ENCODE data around the gene FGF19. TPM values are rescaled to one million over a fixed set of nuclear protein-coding genes. Genes with fewer than 3 reads are reported as not detected.
"Not testable (repeated sequence)": the region's sequence is repeated elsewhere in the genome, so short reads cannot be mapped to it uniquely, and the experiment has no call there.

Gene FGF19
- total and polyA plus RNA-seq, 2 experiments from 2014 or later, result not detected

DNA sequence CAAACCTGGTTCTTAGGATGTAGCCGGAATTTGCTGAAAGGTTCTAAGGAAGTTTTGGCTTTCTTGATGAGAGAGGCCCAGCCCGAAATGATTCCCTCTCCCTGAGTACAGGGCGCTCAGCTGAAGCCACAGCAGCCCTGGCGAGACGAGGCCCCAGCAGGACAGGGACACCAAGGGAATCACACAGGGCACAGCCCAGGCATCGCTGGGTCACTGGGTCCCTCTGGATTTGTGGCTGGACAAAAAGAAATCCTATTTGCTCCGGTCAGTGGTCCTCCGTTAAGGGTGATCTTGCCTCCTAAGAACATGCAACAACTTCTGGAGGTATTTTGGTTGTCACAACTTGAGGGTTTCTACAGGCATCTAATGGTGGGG, 6.4 kb downstream of the FGF19 start:
- Histone ChIP-seq H3K9ac (no peak overlapping the region), H3K9me3 (ENCODE audit: low read depth) (no peaks in the 10 kb centered on the region), H3K4me3 (no peak overlapping the region), H4K20me1 (ENCODE audit: insufficient read depth) (no peaks in the 10 kb centered on the region), H3K4me2 (ENCODE audit: unreplicated experiment) (no peak overlapping the region), H3K36me3 (ENCODE audit: low read depth) (no peaks in the 10 kb centered on the region), H3K79me2 (ENCODE audit: insufficient read depth) (no peaks in the 10 kb centered on the region), H2AFZ (no peak overlapping the region), H3F3A (ENCODE audit: insufficient read depth) (no peaks in the 10 kb centered on the region), H3K4me1 (ENCODE audit: insufficient read depth) (no peaks in the 10 kb centered on the region), H3K27me3 (replicated peaks; ENCODE audit: insufficient read depth) (peaks cover 62% of the 10 kb centered on the region), H3K9me2 (ENCODE audit: insufficient read depth) (no peaks in the 10 kb centered on the region), H3K27ac (no peak overlapping the region)
- DNase-seq, result no peak
- TF ChIP-seq EZH2 (IDR thresholded peaks at IDR 0.05; ENCODE audit: insufficient read depth, poor library complexity, severe bottlenecking) (no peak), EZH2phosphoT487 (IDR thresholded peaks at IDR 0.05; ENCODE audit: insufficient read depth, low read depth) (no peak)
- in situ Hi-C loops (cut with MboI), result loop anchor here (10.0 kb wide), 1 partner anchor 177 kb away; no protein-coding TSS in a partner anchor
- 62 to 66% methylated on average over 7 to 8 of the region's 8 CpGs for WGBS, 2 experiments (ENCODE audit: low coverage in 1 of 2, low lambda C conversion rate in 2 of 2, missing lambda C conversion rate in 2 of 2)

DNA sequence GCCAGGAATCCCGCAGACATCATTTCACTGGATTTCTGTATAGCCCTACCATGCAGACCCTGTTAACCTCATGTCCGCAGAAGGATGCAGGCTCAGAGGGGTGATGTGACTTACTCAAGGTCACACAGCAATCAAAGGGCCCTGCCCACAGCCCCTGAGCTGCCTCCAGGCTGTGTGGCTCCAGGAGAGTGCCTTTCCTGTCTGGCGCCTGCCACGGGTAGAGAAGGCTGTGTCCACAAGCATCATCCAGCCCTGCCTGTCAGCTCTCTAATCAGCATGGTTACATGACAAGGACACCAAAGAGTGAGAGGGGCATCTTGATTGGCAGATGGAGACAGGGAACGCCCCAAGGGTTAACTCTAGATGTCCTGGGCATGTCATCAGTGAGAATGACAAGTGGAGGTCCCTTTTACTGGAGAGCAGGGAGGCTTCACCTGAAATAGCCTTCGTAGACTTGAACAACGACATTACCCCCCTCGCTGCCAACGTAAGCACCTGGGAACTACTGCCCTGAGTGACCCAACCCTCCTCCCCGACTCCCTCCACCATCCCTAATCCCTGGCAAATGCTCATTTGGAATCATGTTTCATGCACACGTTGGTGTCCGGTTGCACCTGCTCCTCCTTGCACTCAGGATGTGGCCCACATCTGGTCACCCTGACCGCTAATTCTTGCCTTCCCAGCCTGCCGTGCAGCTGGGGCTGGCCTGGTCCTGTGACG, 6.9 kb downstream of the FGF19 start:
- H3K9me2 ChIP-seq (ENCODE audit: insufficient read depth), result no peaks in the 10 kb centered on the region
- H3F3A ChIP-seq (ENCODE audit: insufficient read depth), result no peaks in the 10 kb centered on the region
- no peak for DNase-seq
- H3K9ac ChIP-seq, result no peak overlapping the region
- H3K4me1 ChIP-seq (ENCODE audit: insufficient read depth), result no peaks in the 10 kb centered on the region
- no peaks in the 10 kb centered on the region for H4K20me1 ChIP-seq (ENCODE audit: insufficient read depth)
- no peaks in the 10 kb centered on the region for H3K36me3 ChIP-seq (ENCODE audit: low read depth)
- H3K27ac ChIP-seq, result no peak overlapping the region
- H3K9me3 ChIP-seq (ENCODE audit: low read depth), result no peaks in the 10 kb centered on the region
- in situ Hi-C loops (cut with MboI), result loop anchor here (10.0 kb wide), 1 partner anchor 178 kb away; no protein-coding TSS in a partner anchor
- 41 to 42% methylated on average over 15 of the region's 15 CpGs for WGBS, 2 experiments (ENCODE audit: low coverage in 1 of 2, low lambda C conversion rate in 2 of 2, missing lambda C conversion rate in 2 of 2)
- H3K4me3 ChIP-seq, result no peak overlapping the region
- H3K27me3 ChIP-seq (replicated peaks; ENCODE audit: insufficient read depth), result peaks cover 59% of the 10 kb centered on the region
- no peak for TF ChIP-seq EZH2phosphoT487 (IDR thresholded peaks at IDR 0.05; ENCODE audit: insufficient read depth, low read depth)
- no peak for TF ChIP-seq EZH2 (IDR thresholded peaks at IDR 0.05; ENCODE audit: insufficient read depth, poor library complexity, severe bottlenecking)
- H2AFZ ChIP-seq, result no peak overlapping the region
- no peaks in the 10 kb centered on the region for H3K79me2 ChIP-seq (ENCODE audit: insufficient read depth)
- no peak overlapping the region for H3K4me2 ChIP-seq (ENCODE audit: unreplicated experiment)

- in situ Hi-C loops (cut with MboI), result loop anchor here (10.0 kb wide), 1 partner anchor 179 kb away; no protein-coding TSS in a partner anchor
- 62 to 66% methylated on average over 6 of the region's 6 CpGs for WGBS, 2 experiments (ENCODE audit: low coverage in 1 of 2, low lambda C conversion rate in 2 of 2, missing lambda C conversion rate in 2 of 2)
- H3K9ac ChIP-seq, result not testable (repeated sequence)
These were observed 7.8 kb downstream of the FGF19 start for GRCh38 chr11:69695995-69696394.

GRCh38 chr11:69695581-69695980, 8.2 kb downstream of the FGF19 start:
- no peak for DNase-seq
- Histone ChIP-seq H3K4me3 (no peak overlapping the region), H3K4me1 (ENCODE audit: insufficient read depth) (no peaks in the 10 kb centered on the region), H2AFZ (no peak overlapping the region), H3K36me3 (ENCODE audit: low read depth) (no peaks in the 10 kb centered on the region), H3F3A (ENCODE audit: insufficient read depth) (no peaks in the 10 kb centered on the region), H3K27me3 (replicated peaks; ENCODE audit: insufficient read depth) (peaks cover 48% of the 10 kb centered on the region), H3K27ac (no peak overlapping the region), H4K20me1 (ENCODE audit: insufficient read depth) (no peaks in the 10 kb centered on the region), H3K9me2 (ENCODE audit: insufficient read depth) (no peaks in the 10 kb centered on the region), H3K9ac (no peak overlapping the region), H3K4me2 (ENCODE audit: unreplicated experiment) (no peak overlapping the region), H3K79me2 (ENCODE audit: insufficient read depth) (no peaks in the 10 kb centered on the region), H3K9me3 (ENCODE audit: low read depth) (no peaks in the 10 kb centered on the region)
- in situ Hi-C loops (cut with MboI), result loop anchor here (10.0 kb wide), 1 partner anchor 179 kb away; no protein-coding TSS in a partner anchor
- WGBS, 2 experiments (ENCODE audit: low coverage in 1 of 2, low lambda C conversion rate in 2 of 2, missing lambda C conversion rate in 2 of 2), result 55 to 57% methylated on average over 7 of the region's 7 CpGs
- TF ChIP-seq EZH2phosphoT487 (IDR thresholded peaks at IDR 0.05; ENCODE audit: insufficient read depth, low read depth) (no peak), EZH2 (IDR thresholded peaks at IDR 0.05; ENCODE audit: insufficient read depth, poor library complexity, severe bottlenecking) (no peak)

More at GRCh38 chr11:69695995-69696394, 7.8 kb downstream of the FGF19 start:
- H2AFZ ChIP-seq; H3F3A ChIP-seq (ENCODE audit: insufficient read depth); H3K4me3 ChIP-seq; H3K4me2 ChIP-seq (ENCODE audit: unreplicated experiment); H3K9me3 ChIP-seq (ENCODE audit: low read depth); H4K20me1 ChIP-seq (ENCODE audit: insufficient read depth); H3K4me1 ChIP-seq (ENCODE audit: insufficient read depth); DNase-seq; H3K36me3 ChIP-seq (ENCODE audit: low read depth); H3K9me2 ChIP-seq (ENCODE audit: insufficient read depth); H3K27ac ChIP-seq; H3K79me2 ChIP-seq (ENCODE audit: insufficient read depth): not testable (repeated sequence)
- peaks cover 51% of the 10 kb centered on the region for H3K27me3 ChIP-seq (replicated peaks; ENCODE audit: insufficient read depth)

All from GM23248 (cell line).